LNCaP clone FGC (cell line): ENCODE results near the gene MUC5B.

Source experiments
- DNase-seq: peaks from one replicate; pipeline ENCODE4 v3.0.0-alpha.2; 2011; ENCODE audit warnings: low read depth
- H3K4me3 ChIP-seq: 2 replicates; pipeline ENCODE4 v1.5.1; 2011; ENCODE audit warnings: mild to moderate bottlenecking, low read depth, low read length, control low read depth
- TF ChIP-seq, protein P1 (sequence below): IDR thresholded peaks from 2 replicates; pipeline ENCODE4 v1.5.1; 2012; ENCODE audit warnings: mild to moderate bottlenecking; ENCODE audit not compliant: control insufficient read depth, insufficient read depth; ENCODE audit errors: extremely low read depth

Gene MUC5B

GRCh38 chr11:1217151-1217550 is 5.7 kb upstream of the MUC5B start:
- TF ChIP-seq, protein P1, sequence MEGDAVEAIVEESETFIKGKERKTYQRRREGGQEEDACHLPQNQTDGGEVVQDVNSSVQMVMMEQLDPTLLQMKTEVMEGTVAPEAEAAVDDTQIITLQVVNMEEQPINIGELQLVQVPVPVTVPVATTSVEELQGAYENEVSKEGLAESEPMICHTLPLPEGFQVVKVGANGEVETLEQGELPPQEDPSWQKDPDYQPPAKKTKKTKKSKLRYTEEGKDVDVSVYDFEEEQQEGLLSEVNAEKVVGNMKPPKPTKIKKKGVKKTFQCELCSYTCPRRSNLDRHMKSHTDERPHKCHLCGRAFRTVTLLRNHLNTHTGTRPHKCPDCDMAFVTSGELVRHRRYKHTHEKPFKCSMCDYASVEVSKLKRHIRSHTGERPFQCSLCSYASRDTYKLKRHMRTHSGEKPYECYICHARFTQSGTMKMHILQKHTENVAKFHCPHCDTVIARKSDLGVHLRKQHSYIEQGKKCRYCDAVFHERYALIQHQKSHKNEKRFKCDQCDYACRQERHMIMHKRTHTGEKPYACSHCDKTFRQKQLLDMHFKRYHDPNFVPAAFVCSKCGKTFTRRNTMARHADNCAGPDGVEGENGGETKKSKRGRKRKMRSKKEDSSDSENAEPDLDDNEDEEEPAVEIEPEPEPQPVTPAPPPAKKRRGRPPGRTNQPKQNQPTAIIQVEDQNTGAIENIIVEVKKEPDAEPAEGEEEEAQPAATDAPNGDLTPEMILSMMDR = no peak
- no peak overlapping the region for H3K4me3 ChIP-seq
- no peak for DNase-seq

- no peak for DNase-seq
- H3K4me3 ChIP-seq = no peak overlapping the region
- TF ChIP-seq, protein P1 = no peak
Observed at GRCh38 chr11:1218256-1218787, 4.5 kb upstream of the MUC5B start.

DNA sequence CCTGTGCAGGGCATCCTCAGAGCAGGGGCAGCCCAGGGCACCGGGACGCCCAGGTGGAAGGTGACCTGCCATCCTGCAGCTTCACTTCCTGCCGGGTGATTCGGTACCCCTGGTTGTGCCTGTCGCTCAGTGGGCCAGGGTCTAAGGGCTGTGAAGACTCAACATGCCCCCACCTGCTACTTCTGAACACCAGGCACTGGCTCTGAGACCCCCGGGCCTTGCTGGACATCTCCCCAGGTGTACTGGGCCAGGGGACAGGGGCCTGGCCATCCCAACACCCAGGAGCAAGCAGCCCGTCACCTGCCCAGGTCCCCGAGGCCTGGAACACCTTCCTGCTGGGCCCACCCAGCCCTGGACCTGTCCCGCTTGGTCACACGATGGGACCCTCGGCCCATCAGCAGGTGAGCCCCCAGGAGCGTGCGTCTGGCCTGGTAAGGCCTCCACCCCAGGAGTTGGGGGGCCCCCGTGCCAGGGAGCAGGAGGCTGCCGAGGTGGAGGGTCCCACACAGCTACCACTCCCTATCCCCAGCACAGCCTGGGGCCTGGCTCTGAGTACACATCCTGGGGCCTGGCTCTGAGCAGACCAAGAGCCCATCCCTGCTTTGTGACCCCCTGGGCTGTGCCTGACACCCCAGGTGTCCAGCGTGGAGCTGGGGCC is 3.9 kb upstream of the MUC5B start:
- TF ChIP-seq, protein P1 = no peak
- no peak for DNase-seq

DNA sequence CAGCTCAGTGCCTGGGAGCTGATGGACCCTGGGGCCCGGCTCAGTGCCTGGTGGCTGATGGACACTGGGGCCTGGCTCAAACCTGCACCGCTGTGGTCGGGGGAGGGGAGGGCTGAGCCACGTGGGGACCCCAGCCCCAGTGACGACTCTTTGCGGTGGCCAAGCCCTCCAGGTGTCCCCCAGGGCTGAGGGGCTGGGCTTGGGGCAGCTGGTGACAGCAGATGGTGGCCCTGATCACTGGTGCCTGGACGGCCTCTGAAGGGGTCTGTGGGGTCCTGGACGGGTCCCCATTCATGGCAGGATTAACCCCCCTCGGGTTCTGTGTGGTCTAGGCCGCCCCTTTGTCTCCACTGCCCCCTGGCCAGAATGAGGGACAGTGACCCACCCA is 3.4 kb upstream of the MUC5B start:
- TF ChIP-seq, protein P1 = no peak
- no peak overlapping the region for H3K4me3 ChIP-seq
- no peak for DNase-seq

More for the DNA sequence above, 3.9 kb upstream of the MUC5B start:
- no peak overlapping the region for H3K4me3 ChIP-seq

DNA sequence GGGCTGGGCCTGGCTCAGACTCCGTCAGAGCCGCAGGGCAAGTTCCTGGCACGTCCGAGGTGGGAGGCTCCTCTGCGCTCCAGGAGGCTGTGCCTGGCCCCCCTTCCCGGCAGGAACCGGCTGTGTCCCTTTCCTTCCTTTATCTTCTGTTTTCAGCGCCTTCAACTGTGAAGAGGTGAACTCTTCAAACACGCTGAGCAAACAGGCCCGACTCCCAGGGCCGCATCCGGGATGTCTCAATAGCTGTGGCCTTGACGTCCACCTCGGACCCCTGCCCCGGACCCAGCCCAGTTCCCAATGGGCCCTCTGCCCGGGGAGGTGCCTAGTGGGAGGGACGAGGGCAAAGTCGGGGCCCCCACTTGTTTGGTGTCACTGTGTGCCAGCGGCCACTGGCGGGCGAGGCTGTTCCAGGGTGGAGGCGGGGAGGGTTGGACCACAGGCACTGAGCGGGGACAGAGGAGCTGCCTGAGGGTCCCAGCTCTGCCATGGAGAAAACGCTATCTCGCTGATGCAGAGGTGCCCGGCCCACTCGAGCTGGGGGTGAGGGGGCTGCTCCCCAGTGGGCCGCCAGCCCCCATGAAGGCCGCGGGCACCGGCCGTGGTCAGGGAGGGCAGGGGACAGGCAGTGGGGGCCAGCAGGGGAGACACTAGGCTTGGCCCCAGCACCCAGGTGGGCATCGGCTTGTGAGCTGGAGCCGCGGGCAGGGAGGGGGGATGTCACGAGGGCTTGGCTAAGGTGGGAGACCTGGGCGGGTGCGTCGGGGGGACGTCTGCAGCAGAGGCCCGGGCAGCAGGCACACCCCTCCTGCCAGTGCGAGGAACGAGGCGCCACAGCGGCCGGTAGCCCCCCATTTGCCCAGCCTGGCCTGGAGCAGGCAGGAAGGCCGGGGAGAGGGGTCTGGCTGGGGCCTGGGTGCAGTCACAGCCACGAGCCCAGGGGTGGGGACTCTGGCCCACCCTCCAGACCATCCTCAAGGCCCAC is 2.7 kb upstream of the MUC5B start:
- TF ChIP-seq, protein P1 = no peak
- no peak for DNase-seq
- H3K4me3 ChIP-seq = no peak overlapping the region

GRCh38 chr11:1220941-1221721 is 1.7 kb upstream of the MUC5B start:
- no peak for DNase-seq
- TF ChIP-seq, protein P1 = no peak

More at GRCh38 chr11:1220941-1221721, 1.7 kb upstream of the MUC5B start:
- H3K4me3 ChIP-seq = no peak overlapping the region
